WERI-Rb-1 (cell line): ENCODE results near the gene RAB30.

Source experiments
- DNase-seq: peaks from one replicate; pipeline ENCODE4 v3.0.0-alpha.2; 2020
- H3K27ac ChIP-seq: fragments of 250-450 bp; sonication (Bioruptor Pico); 2 replicates; pipeline ENCODE4 v1.5.1; 2020; ENCODE audit warnings: mild to moderate bottlenecking, moderate library complexity
- H3K27me3 ChIP-seq: fragments of 250-450 bp; sonication (Bioruptor Pico); 2 replicates; pipeline ENCODE4 v1.5.1; 2021; ENCODE audit warnings: mild to moderate bottlenecking, low read depth, moderate library complexity; ENCODE audit not compliant: insufficient read depth, severe bottlenecking
- H3K36me3 ChIP-seq: fragments of 250-450 bp; sonication (Bioruptor Pico); 2 replicates; pipeline ENCODE4 v1.5.1; 2020; ENCODE audit warnings: mild to moderate bottlenecking, moderate library complexity
- H3K4me3 ChIP-seq: 2 replicates; pipeline ENCODE4 v1.5.1; 2011; ENCODE audit warnings: low read depth, mild to moderate bottlenecking, control low read depth, low read length
- H3K9me3 ChIP-seq: fragments of 250-450 bp; sonication (Bioruptor Pico); 2 replicates; pipeline ENCODE4 v1.5.1; 2021; ENCODE audit warnings: mild to moderate bottlenecking, moderate library complexity; ENCODE audit not compliant: severe bottlenecking
- CTCF ChIP-seq: IDR thresholded peaks from 2 replicates; pipeline ENCODE4 v1.5.1; 2011; ENCODE audit warnings: low read depth, mild to moderate bottlenecking, control low read depth, inconsistent platforms, low read length

The RAB30 gene

GRCh38 chr11:83069441-83070043, 2.2 kb downstream of the RAB30 start:
- Histone ChIP-seq H3K9me3 (no peaks in the 10 kb centered on the region), H3K27ac (no peak overlapping the region), H3K27me3 (no peaks in the 10 kb centered on the region), H3K36me3 (peaks cover 20% of the 10 kb centered on the region), H3K4me3 (no peak overlapping the region)
- TF ChIP-seq CTCF = no peak
- no peak for DNase-seq

GRCh38 chr11:83068568-83068967, 3.1 kb downstream of the RAB30 start:
- DNase-seq = no peak
- Histone ChIP-seq H3K9me3 (no peaks in the 10 kb centered on the region), H3K4me3 (no peak overlapping the region), H3K27ac (no peak overlapping the region), H3K27me3 (no peaks in the 10 kb centered on the region), H3K36me3 (peaks cover 11% of the 10 kb centered on the region)
- no peak for TF ChIP-seq CTCF

GRCh38 chr11:83064011-83064410, 7.7 kb downstream of the RAB30 start:
- H3K9me3 ChIP-seq = no peaks in the 10 kb centered on the region
- no peaks in the 10 kb centered on the region; the same call in 1 of the 2 replicates for H3K36me3 ChIP-seq
- H3K27ac ChIP-seq = no peak overlapping the region
- no peaks in the 10 kb centered on the region for H3K27me3 ChIP-seq
- no peak for DNase-seq
- TF ChIP-seq CTCF = no peak
- H3K4me3 ChIP-seq = no peak overlapping the region

GRCh38 chr11:83063073-83063754, 8.5 kb downstream of the RAB30 start:
- no peak overlapping the region for H3K4me3 ChIP-seq
- no peaks in the 10 kb centered on the region for H3K9me3 ChIP-seq
- no peaks in the 10 kb centered on the region for H3K27me3 ChIP-seq
- no peak overlapping the region for H3K27ac ChIP-seq
- no peaks in the 10 kb centered on the region; the same call in 1 of the 2 replicates for H3K36me3 ChIP-seq
- TF ChIP-seq CTCF = no peak
- DNase-seq = no peak

- no peak overlapping the region for H3K27ac ChIP-seq
- no peak overlapping the region for H3K4me3 ChIP-seq
- no peaks in the 10 kb centered on the region; the same call in 1 of the 2 replicates for H3K36me3 ChIP-seq
- TF ChIP-seq CTCF = no peak
- no peaks in the 10 kb centered on the region for H3K27me3 ChIP-seq
- DNase-seq = no peak
- no peaks in the 10 kb centered on the region for H3K9me3 ChIP-seq
Observed at GRCh38 chr11:83061883-83062282, 9.8 kb downstream of the RAB30 start.

GRCh38 chr11:83060965-83061364, 10.7 kb downstream of the RAB30 start:
- Histone ChIP-seq H3K36me3 (no peaks in the 10 kb centered on the region), H3K27ac (no peak overlapping the region)

More at GRCh38 chr11:83060965-83061364, 10.7 kb downstream of the RAB30 start:
- no peak for TF ChIP-seq CTCF
- H3K9me3 ChIP-seq = no peaks in the 10 kb centered on the region
- H3K4me3 ChIP-seq = no peak overlapping the region
- H3K27me3 ChIP-seq = no peaks in the 10 kb centered on the region
- no peak for DNase-seq
